Measurements from ENCODE around the gene TCF7L2. TPM values are rescaled to one million over a fixed set of nuclear protein-coding genes. Genes with fewer than 3 reads are reported as not detected.
"Not testable (repeated sequence)": the region's sequence is repeated elsewhere in the genome, so short reads cannot be mapped to it uniquely, and the experiment has no call there.

Gene TCF7L2
- total and polyA plus RNA-seq, 9 donors = 14.9 to 77.3 (median 51.5) TPM

DNA sequence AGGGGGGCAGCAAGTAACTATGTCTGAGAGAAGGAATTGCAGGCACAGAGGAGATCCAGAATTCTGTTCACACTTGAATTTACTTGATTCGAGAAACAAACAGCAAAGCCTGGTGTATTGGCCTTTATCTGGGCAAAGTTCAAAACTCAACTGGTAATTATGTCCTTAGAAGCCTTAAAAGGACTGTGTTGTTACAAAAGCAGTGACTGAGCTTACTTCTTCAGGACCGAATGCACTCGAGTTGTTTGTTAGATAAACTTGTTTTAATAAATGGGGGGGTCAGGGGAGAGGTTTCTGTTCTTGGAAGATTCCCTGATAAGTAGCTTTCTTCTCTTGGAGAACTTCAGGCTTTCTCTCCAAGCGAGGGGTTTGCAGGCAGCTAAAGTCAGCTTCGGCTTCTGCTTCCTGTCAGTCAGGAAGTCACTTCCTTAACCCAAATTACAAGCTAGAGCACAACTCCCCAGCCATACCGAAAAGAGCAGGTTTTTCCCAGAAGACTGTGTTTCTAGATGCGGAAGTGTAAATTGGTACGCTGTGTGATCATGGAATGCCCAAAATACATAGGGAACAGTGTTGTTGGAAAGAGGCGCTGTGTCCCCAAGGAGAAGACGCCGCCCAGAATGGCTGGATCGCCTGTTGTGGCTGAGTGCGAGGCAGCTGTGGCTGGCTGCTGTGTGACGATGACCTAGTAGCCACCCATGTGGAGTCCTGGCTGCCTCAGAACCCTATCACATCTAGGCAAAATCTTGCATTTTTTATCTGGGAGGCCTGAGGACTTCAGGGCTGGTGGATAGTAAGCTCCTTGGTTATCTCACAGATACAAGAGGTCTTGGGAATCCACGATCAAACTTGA is 110.4 kb downstream of the TCF7L2 start:
- 19% methylated on average over 8 of the region's 15 CpGs for WGBS (ENCODE audit: insufficient coverage)
- peak overlapping the region; percentile 73 for H3K27ac ChIP-seq (ENCODE audit: low read length)
- H3K4me1 ChIP-seq (ENCODE audit: control insufficient read depth, insufficient read depth, low read length) = peaks cover 56% of the 10 kb centered on the region
- H3K9me3 ChIP-seq (replicated peaks; ENCODE audit: control insufficient read depth, low read depth, low read length) = no peaks in the 10 kb centered on the region
- peaks cover 8% of the 10 kb centered on the region for H3K36me3 ChIP-seq (ENCODE audit: control insufficient read depth, insufficient read depth, low read length)
- no peaks in the 10 kb centered on the region for H3K27me3 ChIP-seq (ENCODE audit: control insufficient read depth, insufficient read depth, low read length)
- peak overlapping the region; percentile 12 for H3K4me3 ChIP-seq (ENCODE audit: low read length)
- peak; percentile 65 for DNase-seq

- Histone ChIP-seq H3K9me3 (replicated peaks; ENCODE audit: control insufficient read depth, low read depth, low read length) (no peaks in the 10 kb centered on the region), H3K36me3 (ENCODE audit: control insufficient read depth, insufficient read depth, low read length) (peaks cover 8% of the 10 kb centered on the region), H3K4me1 (ENCODE audit: control insufficient read depth, insufficient read depth, low read length) (peaks cover 56% of the 10 kb centered on the region), H3K4me3 (ENCODE audit: low read length) (no peak overlapping the region), H3K27ac (ENCODE audit: low read length) (peak overlapping the region; percentile 73), H3K27me3 (ENCODE audit: control insufficient read depth, insufficient read depth, low read length) (no peaks in the 10 kb centered on the region)
- DNase-seq = no peak
- 50% methylated on average over 4 of the region's 7 CpGs for WGBS (ENCODE audit: insufficient coverage)
Measured at GRCh38 chr10:113061054-113061430, 111.0 kb downstream of the TCF7L2 start.

DNA sequence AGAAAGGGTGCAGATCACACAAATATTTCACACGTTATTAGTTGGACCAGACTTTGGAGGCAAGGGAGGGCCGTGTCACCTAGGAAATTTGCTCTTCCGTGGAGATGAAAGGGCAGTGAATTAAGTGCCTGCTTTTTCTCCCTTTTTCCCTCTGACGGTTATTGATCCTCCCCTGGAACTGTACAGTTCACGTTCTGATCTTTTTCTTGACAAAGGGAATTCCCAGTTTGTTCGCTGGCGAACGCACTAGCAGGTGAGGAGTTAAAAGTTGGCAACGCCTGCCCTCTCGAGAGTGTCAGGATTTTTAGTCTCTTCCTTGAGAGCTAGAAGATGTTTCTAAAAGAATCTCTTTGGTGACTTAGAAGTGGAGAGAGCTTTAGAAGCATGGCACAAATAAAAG is 111.5 kb downstream of the TCF7L2 start:
- 40% methylated on average over 1 of the region's 10 CpGs for WGBS (ENCODE audit: insufficient coverage)
- no peak overlapping the region for H3K4me3 ChIP-seq (ENCODE audit: low read length)
- H3K27me3 ChIP-seq (ENCODE audit: control insufficient read depth, insufficient read depth, low read length) = no peaks in the 10 kb centered on the region
- H3K36me3 ChIP-seq (ENCODE audit: control insufficient read depth, insufficient read depth, low read length) = peaks cover 7% of the 10 kb centered on the region
- DNase-seq = no peak
- no peaks in the 10 kb centered on the region for H3K9me3 ChIP-seq (replicated peaks; ENCODE audit: control insufficient read depth, low read depth, low read length)
- peaks cover 54% of the 10 kb centered on the region for H3K4me1 ChIP-seq (ENCODE audit: control insufficient read depth, insufficient read depth, low read length)
- no peak overlapping the region for H3K27ac ChIP-seq (ENCODE audit: low read length)

GRCh38 chr10:113063043-113063967 is 113.3 kb downstream of the TCF7L2 start:
- no peak for DNase-seq
- no peaks in the 10 kb centered on the region for H3K27me3 ChIP-seq (ENCODE audit: control insufficient read depth, insufficient read depth, low read length)
- H3K4me3 ChIP-seq (ENCODE audit: low read length) = no peak overlapping the region
- no peak overlapping the region for H3K27ac ChIP-seq (ENCODE audit: low read length)
- peaks cover 11% of the 10 kb centered on the region for H3K36me3 ChIP-seq (ENCODE audit: control insufficient read depth, insufficient read depth, low read length)
- 57% methylated on average over 7 of the region's 14 CpGs for WGBS (ENCODE audit: insufficient coverage)
- no peaks in the 10 kb centered on the region for H3K9me3 ChIP-seq (replicated peaks; ENCODE audit: control insufficient read depth, low read depth, low read length)
- peaks cover 40% of the 10 kb centered on the region for H3K4me1 ChIP-seq (ENCODE audit: control insufficient read depth, insufficient read depth, low read length)

GRCh38 chr10:113064039-113064438 is 114.0 kb downstream of the TCF7L2 start:
- Histone ChIP-seq H3K4me3 (ENCODE audit: low read length) (no peak overlapping the region), H3K9me3 (replicated peaks; ENCODE audit: control insufficient read depth, low read depth, low read length) (no peaks in the 10 kb centered on the region), H3K4me1 (ENCODE audit: control insufficient read depth, insufficient read depth, low read length) (peaks cover 33% of the 10 kb centered on the region), H3K27me3 (ENCODE audit: control insufficient read depth, insufficient read depth, low read length) (no peaks in the 10 kb centered on the region), H3K27ac (ENCODE audit: low read length) (no peak overlapping the region), H3K36me3 (ENCODE audit: control insufficient read depth, insufficient read depth, low read length) (peaks cover 18% of the 10 kb centered on the region)
- 70% methylated on average over 4 of the region's 5 CpGs for WGBS (ENCODE audit: insufficient coverage)
- no peak for DNase-seq

DNA sequence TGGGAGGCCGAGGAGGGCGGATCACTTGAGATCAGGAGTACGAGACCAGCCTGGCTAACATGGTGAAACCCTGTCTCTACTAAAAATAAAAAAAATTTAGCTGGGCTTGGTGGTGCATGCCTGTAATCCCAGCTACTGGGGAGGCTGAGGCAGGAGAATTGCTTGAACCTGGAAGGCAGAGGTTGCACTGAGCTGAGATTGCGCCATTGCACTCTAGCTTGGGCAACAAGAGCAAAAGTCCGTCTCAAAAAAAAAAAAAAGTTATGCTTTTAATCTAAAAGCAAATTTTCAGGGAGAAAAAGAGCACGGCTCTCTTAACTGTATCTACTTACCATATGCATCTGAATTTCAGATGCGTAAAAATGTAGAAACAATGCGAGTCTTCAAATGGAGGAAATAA is 116.1 kb downstream of the TCF7L2 start:
- H3K4me3 ChIP-seq (ENCODE audit: low read length); H3K9me3 ChIP-seq (replicated peaks; ENCODE audit: control insufficient read depth, low read depth, low read length); H3K27me3 ChIP-seq (ENCODE audit: control insufficient read depth, insufficient read depth, low read length); H3K27ac ChIP-seq (ENCODE audit: low read length); DNase-seq: not testable (repeated sequence)
- whole genome bisulfite sequencing (ENCODE audit: insufficient coverage) = no CpG with 5 or more reads among the region's 8 CpGs
- peaks cover 14% of the 10 kb centered on the region for H3K4me1 ChIP-seq (ENCODE audit: control insufficient read depth, insufficient read depth, low read length)
- peaks cover 24% of the 10 kb centered on the region for H3K36me3 ChIP-seq (ENCODE audit: control insufficient read depth, insufficient read depth, low read length)

DNA sequence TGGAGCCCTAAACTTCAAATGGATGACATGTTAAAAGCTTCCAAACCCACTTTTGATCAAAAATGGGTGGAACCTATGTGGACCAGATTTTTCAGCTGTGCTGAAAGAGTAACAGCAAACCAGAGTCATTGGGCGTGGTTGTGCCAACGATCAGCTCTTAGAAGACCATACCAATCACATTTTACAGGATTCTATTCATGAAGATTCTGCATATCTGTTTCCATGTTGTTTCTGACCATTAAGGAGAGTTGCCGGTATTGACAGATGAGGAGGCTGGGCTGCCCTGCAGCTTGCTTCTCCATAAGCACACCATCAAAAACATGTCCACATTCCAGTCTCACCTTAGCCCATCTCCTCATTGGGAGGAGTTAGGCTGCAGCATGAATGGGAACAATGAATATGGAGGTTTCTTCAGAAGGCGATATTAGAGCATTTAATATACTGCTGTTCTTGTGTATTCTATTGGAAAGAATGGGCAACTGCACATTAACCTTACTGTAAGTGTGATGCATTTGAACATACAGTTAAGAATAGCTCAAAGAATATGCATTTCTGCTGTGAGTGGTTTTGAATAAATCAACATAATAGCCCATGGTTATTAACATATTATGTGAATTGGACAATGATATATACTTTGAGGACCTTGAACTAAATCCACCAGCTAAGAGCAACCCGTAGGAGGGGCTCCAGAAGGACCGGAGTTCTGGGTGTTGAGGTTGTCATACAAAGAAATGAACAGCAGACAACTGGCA is 116.7 kb downstream of the TCF7L2 start:
- no CpG with 5 or more reads among the region's 6 CpGs for WGBS (ENCODE audit: insufficient coverage)
- Histone ChIP-seq H3K36me3 (ENCODE audit: control insufficient read depth, insufficient read depth, low read length) (peaks cover 25% of the 10 kb centered on the region), H3K27ac (ENCODE audit: low read length) (no peak overlapping the region), H3K4me3 (ENCODE audit: low read length) (no peak overlapping the region), H3K27me3 (ENCODE audit: control insufficient read depth, insufficient read depth, low read length) (no peaks in the 10 kb centered on the region), H3K4me1 (ENCODE audit: control insufficient read depth, insufficient read depth, low read length) (peaks cover 13% of the 10 kb centered on the region), H3K9me3 (replicated peaks; ENCODE audit: control insufficient read depth, low read depth, low read length) (no peaks in the 10 kb centered on the region)
- DNase-seq = no peak

DNA sequence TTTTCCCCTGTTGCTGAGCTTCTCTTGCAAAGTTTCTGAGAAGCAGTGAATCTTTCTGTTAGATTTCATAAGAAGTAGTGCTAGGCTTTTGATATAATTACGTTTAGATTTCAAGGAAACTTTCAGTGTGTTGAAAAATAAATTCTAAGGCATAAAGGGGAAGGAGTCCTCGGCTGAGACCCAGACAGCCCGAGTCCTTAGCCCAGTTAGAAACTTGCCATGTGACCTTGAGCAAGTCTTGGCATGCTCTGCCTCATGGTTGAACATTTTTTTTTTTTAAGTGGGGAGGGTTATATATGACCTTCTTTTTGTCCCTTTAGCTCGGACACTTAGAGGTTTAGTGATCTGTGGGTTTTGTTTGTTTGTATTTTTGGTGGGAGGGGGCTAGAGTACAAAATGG is 117.5 kb downstream of the TCF7L2 start:
- peaks cover 28% of the 10 kb centered on the region for H3K36me3 ChIP-seq (ENCODE audit: control insufficient read depth, insufficient read depth, low read length)
- no peaks in the 10 kb centered on the region for H3K27me3 ChIP-seq (ENCODE audit: control insufficient read depth, insufficient read depth, low read length)
- peaks cover 13% of the 10 kb centered on the region for H3K4me1 ChIP-seq (ENCODE audit: control insufficient read depth, insufficient read depth, low read length)
- H3K9me3 ChIP-seq (replicated peaks; ENCODE audit: control insufficient read depth, low read depth, low read length) = no peaks in the 10 kb centered on the region
- WGBS (ENCODE audit: insufficient coverage) = 81% methylated on average over 3 of the region's 4 CpGs
- H3K27ac ChIP-seq (ENCODE audit: low read length) = no peak overlapping the region
- H3K4me3 ChIP-seq (ENCODE audit: low read length) = no peak overlapping the region
- no peak for DNase-seq

- Histone ChIP-seq H3K4me1 (ENCODE audit: control insufficient read depth, insufficient read depth, low read length) (peaks cover 8% of the 10 kb centered on the region), H3K27me3 (ENCODE audit: control insufficient read depth, insufficient read depth, low read length) (no peaks in the 10 kb centered on the region)
- WGBS (ENCODE audit: insufficient coverage) = 93% methylated on average over 8 of the region's 13 CpGs
Measured at GRCh38 chr10:113068178-113068890, 118.3 kb downstream of the TCF7L2 start.

More at GRCh38 chr10:113068178-113068890, 118.3 kb downstream of the TCF7L2 start:
- DNase-seq = no peak
- Histone ChIP-seq H3K27ac (ENCODE audit: low read length) (no peak overlapping the region), H3K36me3 (ENCODE audit: control insufficient read depth, insufficient read depth, low read length) (peaks cover 27% of the 10 kb centered on the region), H3K4me3 (ENCODE audit: low read length) (no peak overlapping the region), H3K9me3 (replicated peaks; ENCODE audit: control insufficient read depth, low read depth, low read length) (no peaks in the 10 kb centered on the region)

Measured in muscle of leg (tissue), 11 donors.